NB4 (cell line): ENCODE measurements around the gene RER1.
A peak's percentile ranks its signal among the peaks of the same experiment; 100 is the strongest.

Source experiments
- DNase-seq: peaks from one replicate; pipeline ENCODE4 v3.0.0; 2010; ENCODE audit warnings: low read depth
- H3K4me3 ChIP-seq: one replicate; pipeline ENCODE4 v1.5.1; 2011; ENCODE audit warnings: mild to moderate bottlenecking, low read depth, low read length, moderate library complexity
- MYC ChIP-seq: IDR thresholded peaks from 2 replicates; pipeline ENCODE4 v1.6.1; 2011; ENCODE audit warnings: low read depth, low read length
- POLR2A ChIP-seq: IDR thresholded peaks from 2 replicates; pipeline ENCODE4 v1.6.1; 2011; ENCODE audit warnings: mild to moderate bottlenecking; ENCODE audit not compliant: insufficient read length; ENCODE audit errors: extremely low read depth
- TF ChIP-seq, protein P1 (sequence below): IDR thresholded peaks from 2 replicates; pipeline ENCODE4 v1.6.1; 2011; ENCODE audit warnings: low read depth, low read length
- TF ChIP-seq, protein P2 (sequence below): IDR thresholded peaks from one replicate; pipeline ENCODE4 v1.5.1; 2012; ENCODE audit warnings: low read depth, low read length

The RER1 gene

DNA sequence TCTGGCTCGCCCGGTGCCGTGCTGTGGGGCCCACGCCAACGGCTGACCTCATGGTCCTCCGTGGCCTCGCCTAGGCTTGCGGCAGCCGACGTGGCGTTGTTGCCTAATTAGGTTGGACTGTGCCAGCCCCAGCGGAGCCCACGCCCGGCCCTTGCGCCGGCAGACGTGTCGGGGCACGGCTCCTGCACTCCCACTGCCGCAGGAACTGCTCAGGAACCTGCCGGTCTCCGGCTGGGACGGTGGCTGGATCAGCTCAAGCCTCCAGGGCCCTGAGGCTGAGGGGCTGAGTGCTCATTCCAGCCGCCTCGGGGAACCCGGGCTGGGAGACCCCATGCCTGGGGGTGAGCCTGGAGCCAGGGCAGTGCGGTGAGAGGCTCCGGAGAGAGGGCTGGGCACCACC lies 36.8 kb downstream of the RER1 start:
- no peak for DNase-seq
- no peak overlapping the region for H3K4me3 ChIP-seq
- TF ChIP-seq MYC (no peak), POLR2A (no peak)
- TF ChIP-seq, protein P1, sequence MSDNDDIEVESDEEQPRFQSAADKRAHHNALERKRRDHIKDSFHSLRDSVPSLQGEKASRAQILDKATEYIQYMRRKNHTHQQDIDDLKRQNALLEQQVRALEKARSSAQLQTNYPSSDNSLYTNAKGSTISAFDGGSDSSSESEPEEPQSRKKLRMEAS, result no peak
- TF ChIP-seq, protein P2, sequence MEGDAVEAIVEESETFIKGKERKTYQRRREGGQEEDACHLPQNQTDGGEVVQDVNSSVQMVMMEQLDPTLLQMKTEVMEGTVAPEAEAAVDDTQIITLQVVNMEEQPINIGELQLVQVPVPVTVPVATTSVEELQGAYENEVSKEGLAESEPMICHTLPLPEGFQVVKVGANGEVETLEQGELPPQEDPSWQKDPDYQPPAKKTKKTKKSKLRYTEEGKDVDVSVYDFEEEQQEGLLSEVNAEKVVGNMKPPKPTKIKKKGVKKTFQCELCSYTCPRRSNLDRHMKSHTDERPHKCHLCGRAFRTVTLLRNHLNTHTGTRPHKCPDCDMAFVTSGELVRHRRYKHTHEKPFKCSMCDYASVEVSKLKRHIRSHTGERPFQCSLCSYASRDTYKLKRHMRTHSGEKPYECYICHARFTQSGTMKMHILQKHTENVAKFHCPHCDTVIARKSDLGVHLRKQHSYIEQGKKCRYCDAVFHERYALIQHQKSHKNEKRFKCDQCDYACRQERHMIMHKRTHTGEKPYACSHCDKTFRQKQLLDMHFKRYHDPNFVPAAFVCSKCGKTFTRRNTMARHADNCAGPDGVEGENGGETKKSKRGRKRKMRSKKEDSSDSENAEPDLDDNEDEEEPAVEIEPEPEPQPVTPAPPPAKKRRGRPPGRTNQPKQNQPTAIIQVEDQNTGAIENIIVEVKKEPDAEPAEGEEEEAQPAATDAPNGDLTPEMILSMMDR, result no peak

DNA sequence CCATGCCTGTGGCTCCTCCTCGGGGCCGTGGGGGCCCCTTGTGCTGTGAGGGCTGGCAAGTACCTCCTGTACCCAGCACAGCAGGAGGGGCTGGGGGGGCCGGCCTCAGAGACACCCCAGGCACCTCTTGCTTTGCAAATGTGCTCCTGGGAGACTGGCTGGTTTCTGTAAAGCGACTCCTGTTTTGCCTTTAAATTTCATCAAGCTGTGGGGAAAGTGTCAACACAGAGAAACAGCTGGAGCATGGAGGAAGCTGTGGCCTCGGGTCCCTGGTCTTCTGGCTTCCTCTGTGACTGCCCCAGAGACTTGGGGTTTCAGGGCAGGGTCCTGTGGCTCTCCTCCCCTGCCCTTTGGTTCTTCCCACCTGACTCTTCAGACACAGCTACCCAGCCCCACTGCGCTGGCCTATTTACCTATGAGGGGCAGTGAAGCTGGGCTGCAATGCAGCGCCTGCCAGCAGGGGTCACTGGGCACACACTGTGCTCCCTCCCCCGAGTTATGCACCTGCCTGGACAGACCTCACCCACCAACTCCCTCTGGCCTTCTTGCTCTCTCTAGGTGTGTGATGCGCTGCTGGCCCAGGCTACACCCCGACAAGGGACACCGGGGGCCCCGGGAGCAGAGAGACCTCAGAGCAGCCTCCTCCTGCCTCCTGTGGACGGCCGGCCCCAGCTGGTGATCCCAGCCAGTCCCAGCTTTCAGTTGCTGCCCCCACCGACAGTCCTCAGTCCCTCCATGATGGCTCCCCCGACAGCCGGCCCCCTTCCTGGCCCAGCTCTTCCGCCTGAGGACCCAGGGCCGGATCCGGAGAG lies 38.3 kb downstream of the RER1 start:
- DNase-seq, result peak; percentile 39
- H3K4me3 ChIP-seq, result no peak overlapping the region
- TF ChIP-seq, protein P2, result peak; percentile 53
- TF ChIP-seq, protein P1, result no peak

DNA sequence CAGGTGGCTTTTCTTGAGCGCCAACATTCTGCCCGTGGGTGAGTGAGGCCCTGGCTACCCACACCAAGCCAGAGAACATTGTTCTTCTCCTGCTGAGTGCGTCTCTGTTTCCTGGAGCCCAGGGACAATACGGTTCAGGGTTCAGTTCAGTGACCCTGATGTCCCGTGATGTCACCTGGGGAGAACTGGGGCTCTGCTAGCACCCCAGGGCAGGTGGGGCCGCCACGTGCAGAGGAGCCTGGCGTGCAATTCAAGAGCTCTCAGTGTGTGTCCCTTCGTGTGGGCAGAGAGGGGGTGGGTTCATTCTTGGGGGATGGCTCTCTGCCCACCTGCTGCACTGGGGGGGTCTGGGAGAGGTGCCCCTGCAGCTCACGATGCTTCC lies 38.9 kb downstream of the RER1 start:
- H3K4me3 ChIP-seq, result no peak overlapping the region
- TF ChIP-seq, protein P2, result no peak
- TF ChIP-seq POLR2A (no peak), MYC (no peak)
- TF ChIP-seq, protein P1, result no peak
- no peak for DNase-seq

DNA sequence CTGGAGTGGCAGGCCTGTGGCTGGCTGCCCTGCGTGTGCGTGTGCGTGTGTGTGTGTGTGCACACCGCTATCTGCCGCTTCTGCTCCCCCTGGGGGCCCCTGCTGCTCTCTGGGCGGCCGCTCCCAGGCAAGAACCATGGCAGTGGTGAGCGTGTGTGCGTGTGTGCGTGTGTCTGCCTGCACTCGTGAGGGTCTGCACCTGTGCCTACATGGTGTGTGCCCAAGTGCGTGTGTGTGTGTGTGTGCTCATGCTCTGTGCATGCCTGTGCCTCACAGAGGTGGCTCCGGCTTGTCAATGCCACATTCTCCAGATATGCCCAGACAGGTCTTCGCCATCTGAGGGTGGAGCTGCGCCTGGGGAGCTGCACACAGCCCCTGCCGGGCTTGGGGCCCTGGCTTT lies 39.5 kb downstream of the RER1 start:
- DNase-seq, result no peak
- no peak overlapping the region for H3K4me3 ChIP-seq

DNA sequence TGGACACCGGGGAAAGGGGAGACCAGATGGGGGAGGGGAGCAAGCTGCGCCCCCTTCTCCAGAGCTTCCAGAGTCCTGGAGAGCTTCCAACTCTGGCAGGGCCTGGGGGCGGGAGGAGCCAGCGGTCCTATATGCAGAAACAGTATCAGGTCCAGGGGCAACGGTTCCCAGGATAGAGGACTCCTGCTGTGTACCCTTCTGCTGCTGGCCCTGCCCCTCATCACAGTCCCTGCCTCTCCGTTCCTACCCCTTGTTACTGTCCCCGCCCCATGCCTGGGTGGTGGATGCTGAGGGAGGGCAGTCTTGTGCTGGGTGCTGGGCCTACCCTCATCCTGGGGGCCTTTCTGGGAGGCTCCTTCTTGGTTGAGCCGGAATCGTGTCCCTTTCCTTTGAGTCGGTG lies 39.9 kb downstream of the RER1 start:
- no peak overlapping the region for H3K4me3 ChIP-seq
- no peak for DNase-seq
- TF ChIP-seq MYC, result no peak
- TF ChIP-seq, protein P1, result no peak
- TF ChIP-seq, protein P2, result no peak
- no peak for TF ChIP-seq POLR2A

More for the DNA sequence above, 39.5 kb downstream of the RER1 start:
- TF ChIP-seq MYC (no peak), POLR2A (no peak)
- TF ChIP-seq, protein P2, result no peak
- TF ChIP-seq, protein P1, result no peak
